Activated CD8-positive, alpha-beta memory T cell treated with anti-CD3 and anti-CD28 coated beads, Interleukin-2, amount 50 U/mL, for 4 hours (primary cell): ENCODE results near the gene PPIE.
"Not testable (repeated sequence)": the region's sequence is repeated elsewhere in the genome, so short reads cannot be mapped to it uniquely, and the experiment has no call there.

ENCODE experiments used
- DNase-seq: peaks from one replicate; pipeline ENCODE4 v3.0.0-alpha.2; 2020

PPIE gene

DNA sequence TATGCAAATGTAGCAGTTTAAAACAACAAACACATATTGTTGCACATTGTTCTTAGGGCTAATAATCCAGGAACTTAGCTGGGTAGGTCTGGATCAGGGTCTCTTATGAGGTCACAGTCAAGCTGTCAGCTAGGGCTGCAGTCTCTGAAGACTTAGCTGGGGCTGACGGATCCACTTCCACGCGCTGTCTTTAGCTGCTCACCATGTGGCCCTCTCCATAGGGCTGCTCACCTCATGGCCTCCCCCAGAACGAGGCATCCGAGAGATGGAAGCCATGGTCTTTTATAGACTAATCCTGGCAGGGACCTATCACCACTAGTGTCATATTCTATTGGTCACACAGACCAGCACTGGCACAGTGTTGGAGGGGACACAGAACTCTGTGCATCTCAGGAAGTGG is 41.1 kb downstream of the PPIE start:
- no peak for DNase-seq

DNA sequence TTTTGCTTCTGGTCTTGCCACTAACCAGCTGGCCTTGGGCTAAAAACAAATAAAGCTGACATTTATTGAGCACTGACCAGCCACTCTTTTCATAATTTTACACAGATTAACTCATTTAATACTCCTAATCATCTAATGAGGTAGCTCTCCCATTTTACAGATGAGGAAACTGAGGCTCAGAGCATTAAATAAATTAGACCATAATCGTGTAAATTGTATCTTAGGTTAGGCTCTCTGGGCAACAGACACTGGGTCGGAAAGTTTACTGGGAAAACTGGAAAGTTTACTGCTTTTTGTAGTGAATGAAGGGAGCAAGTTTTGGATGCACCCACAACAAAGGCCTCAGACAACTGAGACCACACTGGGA is 42.6 kb downstream of the PPIE start:
- DNase-seq = no peak

DNA sequence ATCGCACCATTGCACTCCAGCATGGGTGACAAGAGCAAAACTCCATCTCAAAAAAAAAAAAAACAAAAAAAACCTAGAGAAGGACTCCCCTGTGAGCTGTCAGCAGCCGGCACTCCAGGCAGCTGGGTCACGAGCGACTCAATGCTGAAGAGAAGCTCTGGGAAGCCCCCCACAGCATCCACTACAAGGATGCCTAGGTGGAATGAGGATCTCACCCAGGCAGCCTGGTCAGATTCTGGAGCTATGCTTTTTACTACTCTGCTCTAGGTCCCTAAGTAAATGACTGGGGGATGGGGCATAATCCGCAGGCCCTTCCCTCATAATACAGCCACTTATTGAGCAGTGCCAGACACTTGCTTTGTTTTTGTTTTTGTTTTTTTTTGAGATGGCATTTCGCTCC is 43.4 kb downstream of the PPIE start:
- DNase-seq = no peak

DNA sequence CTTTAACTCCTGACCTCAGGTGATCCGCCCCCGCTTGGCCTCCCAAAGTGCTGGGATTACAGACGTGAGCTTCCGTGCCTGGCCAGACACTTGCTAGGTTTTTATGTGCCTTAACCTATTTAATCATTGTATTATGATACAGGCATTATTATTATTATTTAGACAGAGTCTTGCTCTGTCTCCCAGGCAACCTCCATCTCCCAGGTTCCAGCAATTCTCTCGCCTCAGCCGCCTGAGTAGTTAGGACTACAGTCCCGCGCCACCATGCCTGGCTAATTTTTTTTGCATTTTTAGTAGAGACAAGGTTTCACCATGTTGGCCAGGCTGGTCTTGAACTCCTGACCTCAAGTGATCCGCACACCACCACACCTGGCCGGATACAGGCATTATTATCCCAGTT is 44.0 kb downstream of the PPIE start:
- DNase-seq = not testable (repeated sequence)

DNA sequence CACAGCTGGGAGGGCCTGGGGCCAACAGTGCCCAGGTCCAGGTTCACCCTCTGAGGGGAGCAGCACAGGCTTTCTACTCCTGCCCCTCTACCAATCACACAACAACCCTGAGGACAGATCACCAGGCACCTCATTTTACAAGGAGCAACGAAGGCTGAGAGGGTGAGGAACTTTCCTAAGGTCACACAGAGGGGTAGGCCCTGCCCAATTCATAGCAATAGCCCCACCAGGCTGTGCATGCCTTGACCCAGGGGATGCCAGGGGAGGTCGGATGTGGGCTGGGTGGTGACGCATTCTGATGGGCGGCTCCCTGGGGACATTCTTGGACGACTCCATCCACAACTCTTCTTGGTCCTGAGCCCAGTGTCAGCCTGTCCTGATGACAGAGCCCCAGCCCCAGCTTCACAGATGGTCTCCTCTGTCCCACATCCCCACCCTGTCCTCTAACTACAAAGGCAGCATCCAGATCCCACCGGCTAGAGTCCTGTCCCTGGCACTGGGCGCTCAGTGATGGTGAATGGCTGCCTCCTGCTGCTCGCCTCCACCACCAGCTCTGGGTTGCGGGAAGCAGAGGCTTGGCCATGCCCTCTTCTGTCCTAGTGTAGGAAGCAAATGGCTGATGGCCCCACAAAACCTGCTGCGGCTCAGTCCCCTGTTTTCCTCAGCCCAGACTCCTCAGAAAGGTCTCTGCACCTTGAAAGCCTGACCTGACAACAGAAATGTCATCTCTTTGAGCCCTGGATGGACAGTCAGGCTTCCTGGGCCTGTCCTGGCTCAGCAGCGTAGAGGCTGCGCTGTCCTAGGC is 47.8 kb downstream of the PPIE start:
- not testable (repeated sequence) for DNase-seq

DNA sequence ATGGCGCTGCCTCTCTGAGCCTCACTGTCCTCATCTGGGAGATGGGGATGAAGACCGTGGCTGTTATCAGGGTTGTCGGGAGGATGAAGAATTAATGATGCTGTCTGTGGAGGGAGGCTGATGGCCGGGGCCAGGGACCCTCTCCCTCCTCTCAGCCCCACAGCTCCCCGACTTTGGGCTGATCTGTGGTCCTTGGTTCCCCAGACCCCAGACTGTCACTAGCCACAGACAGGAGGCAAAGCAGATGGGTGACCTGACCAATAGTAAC is 48.4 kb downstream of the PPIE start:
- DNase-seq = not testable (repeated sequence)

DNA sequence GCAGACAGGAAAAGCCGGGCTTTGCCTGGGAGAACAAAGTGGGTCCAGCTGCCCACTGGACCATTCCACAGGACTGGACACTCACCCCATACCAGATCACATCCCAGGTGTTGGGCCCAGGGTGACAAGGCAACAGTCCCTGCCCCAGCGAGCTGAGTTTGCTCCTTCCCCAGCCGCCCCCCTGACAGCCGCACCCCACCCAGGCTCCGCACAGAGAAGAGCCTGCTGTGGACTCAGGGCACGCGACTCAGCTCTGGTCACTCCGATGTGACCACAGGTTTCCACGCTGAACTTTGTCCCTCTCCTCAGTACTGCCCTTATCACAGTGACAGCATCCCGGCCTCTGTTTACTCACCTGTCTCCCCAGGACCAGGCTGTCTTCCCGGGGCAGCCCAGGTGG is 48.8 kb downstream of the PPIE start:
- no peak for DNase-seq

DNA sequence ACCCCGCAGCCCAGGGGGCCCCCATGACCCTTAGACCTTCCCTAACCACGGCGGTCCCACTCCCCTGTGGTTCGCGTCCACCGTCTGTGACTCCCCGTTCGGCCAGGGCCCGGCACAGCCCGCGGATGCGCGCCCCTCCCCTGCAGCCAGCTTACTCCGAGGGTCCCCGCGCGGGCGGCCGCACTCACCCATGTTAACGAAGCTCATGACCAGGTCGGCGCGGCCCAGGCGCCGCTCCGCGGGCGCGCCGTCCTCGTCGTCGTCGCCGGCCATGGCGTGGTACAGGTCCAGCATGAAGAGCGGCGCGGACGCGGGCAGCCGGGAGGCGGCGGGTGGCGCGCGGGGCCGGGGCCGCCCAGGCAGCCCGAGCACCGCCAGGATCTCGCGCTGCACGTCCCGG is 49.3 kb downstream of the PPIE start:
- DNase-seq = not testable (repeated sequence)

DNA sequence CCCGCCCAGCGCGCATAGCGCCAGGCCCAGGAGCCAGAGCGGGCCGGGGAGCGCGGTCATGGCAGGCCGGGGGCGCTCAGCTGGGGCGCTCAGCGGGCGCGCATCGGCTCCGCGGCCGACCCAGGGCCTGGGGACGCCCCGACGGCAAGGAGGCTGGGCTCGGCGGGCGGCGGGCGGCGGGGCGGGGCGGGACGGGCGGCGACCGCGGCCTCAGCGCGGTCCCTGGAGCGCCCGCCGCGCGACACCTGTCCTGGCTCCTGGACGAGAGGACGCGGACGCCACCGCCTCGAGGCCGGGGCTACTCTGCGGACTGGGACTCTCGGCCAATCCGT is 49.7 kb downstream of the PPIE start:
- DNase-seq = no peak

DNA sequence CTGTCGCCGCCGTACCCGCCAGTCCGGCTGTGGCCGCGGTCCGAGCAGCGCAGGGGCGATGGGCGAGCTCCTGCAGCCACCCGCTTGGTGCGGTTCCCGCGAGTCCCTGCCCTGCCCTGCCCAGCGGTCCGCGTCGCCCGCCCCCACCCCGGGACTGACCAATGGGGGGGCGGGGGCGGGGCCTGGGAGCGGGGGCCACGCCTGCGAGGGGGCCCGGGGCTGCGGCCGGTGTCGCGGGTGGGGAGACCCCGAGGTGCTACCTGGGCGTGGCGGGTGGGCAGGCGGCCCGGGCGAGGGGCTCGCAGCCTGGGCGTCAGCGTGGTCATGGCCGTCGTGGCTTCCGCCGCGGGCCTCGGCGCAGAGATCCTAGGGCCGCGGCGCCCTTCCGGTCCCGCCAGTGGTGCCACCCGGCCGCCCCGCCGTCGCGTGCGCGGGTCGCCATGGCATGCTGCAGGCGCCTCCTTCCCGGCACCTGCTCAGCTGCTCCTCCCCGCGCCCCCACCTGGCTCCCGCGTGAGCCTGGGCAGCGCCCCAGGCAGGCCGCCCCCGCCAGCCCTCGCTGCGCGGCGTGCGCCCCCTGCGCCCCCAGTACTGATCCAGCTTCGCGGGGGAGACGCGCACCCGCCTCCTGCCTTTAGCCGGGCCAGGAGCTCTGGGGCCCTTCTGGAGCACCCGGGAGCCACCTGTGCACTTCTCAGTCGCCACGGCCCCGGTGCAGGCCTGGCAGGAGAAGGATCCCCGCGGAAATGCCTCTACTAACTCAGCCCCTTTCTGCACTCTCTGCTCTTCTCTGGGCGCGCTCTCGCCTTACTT is 50.3 kb downstream of the PPIE start, which contains the start of gene BMP8B:
BMP8B (minus strand) TSS at position 108 of the 813 bp plus-strand sequence. CDS start 380 bp downstream, outside the sequence.
- DNase-seq = peak; percentile 40

DNA sequence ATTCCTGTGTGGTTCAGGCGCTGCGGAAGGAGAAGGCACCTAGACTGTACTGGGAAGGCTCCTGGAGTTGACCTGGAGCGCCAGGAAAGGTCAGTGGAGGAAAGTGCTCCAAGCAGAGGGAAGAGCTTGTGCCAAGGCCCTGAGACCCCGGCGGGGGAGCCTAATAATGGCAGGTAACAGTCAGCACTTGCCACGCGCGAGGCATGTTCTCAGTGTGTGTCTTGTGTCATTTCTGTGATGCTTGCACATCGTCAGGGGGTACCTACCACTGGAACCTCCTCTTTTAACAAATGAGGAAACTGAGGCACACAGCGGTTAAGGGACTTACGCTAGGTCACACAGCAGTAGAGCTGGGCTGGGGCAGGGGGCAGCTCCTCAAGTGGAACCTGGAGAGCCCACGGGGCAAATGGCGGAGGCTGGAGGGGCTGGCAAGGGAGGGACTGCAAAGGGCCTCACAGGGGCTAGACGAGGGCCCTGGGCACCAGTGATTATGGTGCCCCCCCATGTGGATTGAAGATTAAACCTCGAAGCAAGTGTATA is 51.0 kb downstream of the PPIE start:
- DNase-seq = no peak

DNA sequence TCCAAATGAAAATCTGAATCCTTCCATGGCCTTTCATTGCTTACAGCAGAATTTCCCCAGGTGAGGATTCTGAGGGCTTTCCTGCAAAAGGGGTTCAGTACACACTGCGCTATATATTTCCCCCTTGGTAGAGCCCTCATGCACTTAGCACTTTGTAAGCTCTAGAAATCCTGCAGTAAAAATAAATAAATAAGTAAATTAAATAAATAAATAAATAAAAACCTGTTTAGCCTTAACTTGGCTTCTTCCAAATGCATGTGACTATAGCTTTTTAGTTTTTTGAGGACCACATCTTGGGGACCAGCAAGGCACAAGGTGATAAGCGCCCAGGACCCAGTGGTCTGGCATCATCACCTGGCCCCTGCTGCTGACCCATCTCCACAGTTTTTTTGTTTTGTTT is 53.2 kb downstream of the PPIE start:
- no peak for DNase-seq

DNA sequence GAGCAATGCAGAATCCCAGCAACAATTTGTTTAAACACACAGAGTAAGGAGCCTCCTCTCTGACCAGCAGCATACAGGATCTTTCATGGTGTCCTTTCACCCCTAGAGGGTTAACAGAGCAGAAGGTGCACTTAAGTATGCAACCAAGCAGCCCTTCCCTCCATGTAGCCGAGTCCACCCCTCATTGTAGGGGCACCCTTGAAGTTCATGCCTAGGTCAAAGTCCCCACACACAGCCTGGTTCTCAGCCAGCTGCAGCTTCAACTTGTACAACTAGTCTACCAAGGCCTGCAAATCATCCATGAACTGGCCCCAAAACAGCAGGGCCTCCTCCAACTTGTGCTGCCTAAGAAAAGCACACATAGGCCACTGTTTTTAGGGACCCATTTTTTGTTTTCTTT is 57.0 kb downstream of the PPIE start:
- DNase-seq = no peak

DNA sequence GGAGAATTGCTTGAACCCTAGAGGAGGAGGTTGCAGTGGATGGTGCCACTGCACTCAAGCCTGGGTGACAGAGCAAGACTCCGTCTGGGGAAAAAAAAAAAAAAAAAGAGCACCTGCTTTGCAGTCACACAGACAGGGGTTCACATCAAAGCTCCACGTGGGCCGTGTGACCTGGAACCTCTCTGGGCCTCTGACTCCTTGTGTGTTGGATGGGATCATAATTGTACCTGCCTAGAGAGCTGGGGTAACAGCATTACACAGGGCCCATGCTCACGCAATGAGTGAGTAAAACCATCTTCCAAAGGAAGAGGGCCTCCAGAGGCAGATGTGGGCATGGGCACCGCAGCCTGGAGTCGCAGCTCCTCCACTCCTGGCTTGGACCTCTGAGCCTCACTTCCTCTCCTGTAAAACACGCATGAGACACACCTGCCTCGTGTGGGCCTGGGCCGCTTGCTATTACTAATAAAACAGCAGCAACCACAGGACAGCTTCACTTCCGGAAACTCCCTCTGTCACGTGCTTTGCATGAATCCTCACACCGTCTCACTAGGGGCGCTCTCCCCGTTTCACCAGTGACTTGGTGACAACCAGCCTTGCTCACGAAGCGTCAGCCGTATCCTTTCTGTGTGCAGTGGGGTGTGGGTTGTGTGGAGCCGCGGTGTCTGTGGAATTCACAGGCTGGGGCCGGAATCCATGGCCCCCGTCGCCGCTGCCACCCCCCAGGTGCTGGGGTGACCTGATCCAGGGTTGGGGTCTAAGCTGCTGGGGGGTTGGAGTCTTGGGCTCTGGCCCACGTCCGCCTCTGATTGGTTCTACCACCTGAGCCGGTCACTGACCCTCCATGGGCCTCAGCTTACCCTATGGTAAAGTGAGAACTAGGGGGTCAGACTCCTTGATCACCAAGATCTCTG is 60.4 kb downstream of the PPIE start:
- peak; percentile 85 for DNase-seq

DNA sequence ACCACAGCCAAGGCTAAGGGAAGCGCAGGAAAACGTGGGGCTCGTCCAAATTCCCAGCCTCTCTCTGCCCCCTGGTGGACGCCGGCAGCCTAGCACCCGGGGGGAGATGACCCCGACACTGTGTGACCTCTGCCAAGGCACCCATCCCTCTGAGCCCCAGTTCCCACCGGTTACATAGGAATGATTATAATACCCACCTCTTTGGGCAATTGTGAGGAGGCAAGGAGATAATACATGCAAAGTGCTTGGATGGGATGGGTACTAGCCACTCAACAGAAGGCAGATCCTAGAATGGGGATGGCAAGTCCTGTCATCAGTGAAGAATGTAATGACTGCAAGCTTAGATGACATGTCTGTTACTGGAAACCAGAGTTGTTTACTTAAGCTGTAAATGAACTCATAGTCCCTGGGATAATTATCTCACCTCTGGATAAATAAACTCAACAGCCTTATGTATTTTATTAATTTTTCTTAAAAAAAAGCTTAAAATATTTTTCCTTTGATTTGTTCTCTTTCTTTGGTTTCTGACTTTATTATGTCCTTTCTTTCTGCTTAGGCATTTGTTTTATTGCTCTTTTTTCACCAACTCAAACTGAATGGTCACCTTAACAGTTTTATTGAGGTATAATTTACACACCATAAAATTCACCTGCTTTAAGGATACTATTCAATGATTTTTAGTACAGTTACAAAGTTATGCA is 61.2 kb downstream of the PPIE start:
- peak; percentile 71 for DNase-seq

DNA sequence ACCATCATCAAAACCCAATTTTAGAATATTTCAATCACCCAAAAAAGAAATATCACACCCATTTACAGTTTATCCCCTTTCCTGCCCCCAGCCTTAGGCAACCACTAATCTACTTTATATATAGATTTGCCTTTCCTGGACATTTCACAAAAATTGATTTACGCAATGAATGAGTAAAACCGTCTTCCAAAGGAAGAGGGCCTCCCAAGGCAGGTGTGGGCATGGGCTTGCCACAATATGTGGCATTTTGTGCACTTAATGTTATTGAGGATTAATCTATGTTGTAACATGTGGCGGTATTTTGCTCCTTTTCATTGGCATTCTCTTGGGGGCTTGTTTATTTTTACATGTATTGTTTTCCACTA is 61.8 kb downstream of the PPIE start:
- no peak for DNase-seq

DNA sequence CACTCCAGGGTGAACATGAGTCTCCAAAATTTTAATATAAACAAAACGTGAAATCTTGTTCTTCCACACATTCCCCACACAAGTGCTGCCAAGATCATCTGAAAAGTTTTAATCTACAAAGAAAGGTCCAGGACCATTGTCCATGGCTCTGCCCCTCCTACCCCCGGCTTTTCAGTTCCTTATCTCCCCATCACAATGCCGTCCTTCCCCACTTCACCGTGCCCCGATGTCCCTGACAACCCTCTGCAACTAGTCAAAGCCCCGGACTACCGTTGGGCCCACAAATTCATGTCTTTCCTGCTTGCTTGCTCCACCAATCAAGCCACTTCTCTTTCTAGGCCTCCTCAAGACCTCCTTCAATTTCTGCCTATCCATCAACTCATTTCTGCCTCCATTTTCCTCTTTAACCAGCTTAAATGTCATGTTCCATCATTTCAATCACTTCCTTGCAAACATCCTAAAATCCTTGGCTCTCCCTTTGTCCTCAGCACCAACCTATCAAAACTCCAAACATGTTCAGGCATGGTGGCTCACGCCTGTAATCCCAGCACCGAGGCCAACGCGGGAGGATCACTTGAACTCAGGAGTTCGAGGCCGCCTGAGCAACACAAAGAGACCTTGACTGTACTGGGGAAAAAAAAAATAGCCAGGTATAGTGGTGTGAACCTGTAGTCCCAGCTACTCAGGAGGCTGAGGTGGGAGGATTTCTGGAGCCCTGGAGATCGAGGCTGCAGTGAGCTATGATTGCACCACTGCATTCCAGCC is 64.0 kb downstream of the PPIE start:
- DNase-seq = no peak

DNA sequence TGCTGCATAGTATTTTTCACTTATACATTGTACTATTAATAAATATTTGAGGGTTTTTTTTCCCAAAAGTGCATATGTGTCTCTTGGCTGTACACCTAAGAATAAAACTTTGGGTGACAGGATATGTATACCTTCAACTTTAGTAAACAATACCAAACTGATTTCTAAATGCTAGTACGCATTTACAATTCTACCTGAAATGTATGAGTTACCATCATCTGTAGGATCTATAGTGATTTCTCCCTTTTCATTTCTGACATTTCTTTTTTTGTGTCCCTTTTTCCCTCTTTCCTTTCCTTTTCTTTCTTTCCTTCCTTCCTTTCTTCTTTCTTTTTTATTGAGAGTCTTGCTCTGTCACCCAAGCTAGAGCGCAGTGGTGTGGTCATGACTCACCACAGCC is 66.7 kb downstream of the PPIE start:
- DNase-seq = no peak

DNA sequence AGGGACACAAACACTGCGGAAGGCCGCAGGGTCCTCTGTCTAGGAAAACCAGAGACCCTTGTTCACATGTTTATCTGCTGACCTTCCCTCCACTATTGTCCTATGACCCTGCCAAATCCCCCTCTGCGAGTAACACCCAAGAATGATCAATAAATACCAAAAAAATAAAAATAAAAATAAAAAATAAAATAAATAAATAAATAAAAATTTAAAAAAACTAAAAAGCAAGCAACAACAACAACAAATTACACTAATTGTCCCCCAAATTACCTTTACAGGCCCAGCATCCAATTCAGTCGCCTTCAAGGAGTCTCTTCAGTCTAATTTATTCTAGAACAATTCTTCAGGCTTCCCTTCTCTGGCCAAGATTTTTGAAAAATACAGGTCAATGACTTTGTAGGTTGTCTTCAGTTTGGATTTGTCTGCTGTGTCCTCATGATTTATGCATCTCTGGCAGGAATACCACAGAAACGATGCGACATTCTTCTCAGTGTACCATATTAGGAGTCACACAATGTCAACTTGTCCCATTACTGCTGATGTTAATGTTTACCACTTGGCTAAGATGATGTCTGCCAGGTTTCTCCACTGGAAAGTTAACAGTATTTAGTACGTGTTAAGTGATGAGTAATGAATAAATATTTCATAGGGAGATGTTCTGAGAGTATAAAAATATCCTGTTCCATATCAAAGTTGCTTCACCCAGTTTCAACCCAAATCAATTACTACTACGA is 70.3 kb downstream of the PPIE start:
- no peak for DNase-seq

DNA sequence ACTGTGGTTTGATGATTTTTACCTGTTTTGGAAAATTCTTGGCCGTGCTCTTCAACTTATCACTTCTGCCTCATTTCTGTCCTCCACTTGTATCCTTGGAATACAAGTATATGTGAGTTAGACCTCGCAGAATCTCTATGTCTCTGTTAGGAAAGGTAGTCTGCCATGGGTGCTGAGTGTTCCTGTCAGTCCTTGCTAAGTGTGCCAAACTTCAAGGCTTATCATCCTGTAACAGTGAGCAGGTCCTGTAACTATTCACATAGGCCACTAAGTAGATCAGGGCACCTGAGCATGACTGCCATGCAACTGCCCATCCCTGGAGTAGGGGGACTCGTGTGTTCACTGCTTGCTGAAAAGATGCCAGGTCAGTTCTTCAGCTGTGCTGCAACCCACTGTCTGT is 74.2 kb downstream of the PPIE start:
- DNase-seq = no peak
